ENCODE data around the gene CCDC106.

Gene CCDC106

GRCh38 chr19:55656988-55657747, 9.2 kb downstream of the CCDC106 start:
- Histone ChIP-seq H3K4me1 (ENCODE audit: insufficient read depth, insufficient read length) (peaks cover 13% of the 10 kb centered on the region), H3K36me3 (ENCODE audit: insufficient read depth, insufficient read length, low read length) (peaks cover 67% of the 10 kb centered on the region), H3K9ac (ENCODE audit: insufficient read length, low read depth) (peak overlapping the region; percentile 98), H3K27me3 (ENCODE audit: insufficient read depth, insufficient read length) (no peaks in the 10 kb centered on the region), H3K9me3 (ENCODE audit: insufficient read depth, low read length) (no peaks in the 10 kb centered on the region), H3K4me3 (ENCODE audit: insufficient read length, low read depth) (peak overlapping the region; percentile 88)
- TF ChIP-seq ZNF274 (IDR thresholded peaks at IDR 0.05; ENCODE audit: low read depth, low read length) (no peak), SUZ12 (IDR thresholded peaks at IDR 0.05; ENCODE audit: extremely low read depth, insufficient read depth, insufficient read length) (no peak), YY1 (IDR thresholded peaks at IDR 0.05; ENCODE audit: insufficient read depth, insufficient read length) (no peak)
- DNase-seq (ENCODE audit: low read depth, low spot score): no peak

- no peak for TF ChIP-seq SUZ12 (IDR thresholded peaks at IDR 0.05; ENCODE audit: extremely low read depth, insufficient read depth, insufficient read length)
- no peak for TF ChIP-seq YY1 (IDR thresholded peaks at IDR 0.05; ENCODE audit: insufficient read depth, insufficient read length)
- TF ChIP-seq ZNF274 (IDR thresholded peaks at IDR 0.05; ENCODE audit: low read depth, low read length): no peak
- H3K9ac ChIP-seq (ENCODE audit: insufficient read length, low read depth): peak overlapping the region; percentile 32
- no peak overlapping the region for H3K4me3 ChIP-seq (ENCODE audit: insufficient read length, low read depth)
- no peaks in the 10 kb centered on the region for H3K9me3 ChIP-seq (ENCODE audit: insufficient read depth, low read length)
- no peaks in the 10 kb centered on the region for H3K27me3 ChIP-seq (ENCODE audit: insufficient read depth, insufficient read length)
- peaks cover 81% of the 10 kb centered on the region for H3K36me3 ChIP-seq (ENCODE audit: insufficient read depth, insufficient read length, low read length)
- peaks cover 13% of the 10 kb centered on the region for H3K4me1 ChIP-seq (ENCODE audit: insufficient read depth, insufficient read length)
- no peak for DNase-seq (ENCODE audit: low read depth, low spot score)
Observed at GRCh38 chr19:55658846-55659459, 10.9 kb downstream of the CCDC106 start.

- Histone ChIP-seq H3K27me3 (ENCODE audit: insufficient read depth, insufficient read length) (no peaks in the 10 kb centered on the region), H3K9ac (ENCODE audit: insufficient read length, low read depth) (peak overlapping the region; percentile 32), H3K4me3 (ENCODE audit: insufficient read length, low read depth) (no peak overlapping the region), H3K36me3 (ENCODE audit: insufficient read depth, insufficient read length, low read length) (peaks cover 88% of the 10 kb centered on the region), H3K9me3 (ENCODE audit: insufficient read depth, low read length) (no peaks in the 10 kb centered on the region), H3K4me1 (ENCODE audit: insufficient read depth, insufficient read length) (peaks cover 13% of the 10 kb centered on the region)
- TF ChIP-seq ZNF274 (IDR thresholded peaks at IDR 0.05; ENCODE audit: low read depth, low read length) (no peak), YY1 (IDR thresholded peaks at IDR 0.05; ENCODE audit: insufficient read depth, insufficient read length) (no peak), SUZ12 (IDR thresholded peaks at IDR 0.05; ENCODE audit: extremely low read depth, insufficient read depth, insufficient read length) (no peak)
- no peak for DNase-seq (ENCODE audit: low read depth, low spot score)
Observed at GRCh38 chr19:55659822-55660221, 11.8 kb downstream of the CCDC106 start.

- Histone ChIP-seq H3K4me1 (ENCODE audit: insufficient read depth, insufficient read length) (peaks cover 13% of the 10 kb centered on the region), H3K36me3 (ENCODE audit: insufficient read depth, insufficient read length, low read length) (peaks cover 91% of the 10 kb centered on the region), H3K4me3 (ENCODE audit: insufficient read length, low read depth) (no peak overlapping the region), H3K9me3 (ENCODE audit: insufficient read depth, low read length) (no peaks in the 10 kb centered on the region), H3K27me3 (ENCODE audit: insufficient read depth, insufficient read length) (no peaks in the 10 kb centered on the region), H3K9ac (ENCODE audit: insufficient read length, low read depth) (peak overlapping the region; percentile 32)
- no peak for DNase-seq (ENCODE audit: low read depth, low spot score)
- no peak for TF ChIP-seq ZNF274 (IDR thresholded peaks at IDR 0.05; ENCODE audit: low read depth, low read length)
- no peak for TF ChIP-seq SUZ12 (IDR thresholded peaks at IDR 0.05; ENCODE audit: extremely low read depth, insufficient read depth, insufficient read length)
- TF ChIP-seq YY1 (IDR thresholded peaks at IDR 0.05; ENCODE audit: insufficient read depth, insufficient read length): no peak
Observed at GRCh38 chr19:55660404-55660803, 12.4 kb downstream of the CCDC106 start.

GRCh38 chr19:55660991-55661390, 13.0 kb downstream of the CCDC106 start:
- no peak overlapping the region for H3K9ac ChIP-seq (ENCODE audit: insufficient read length, low read depth)
- TF ChIP-seq YY1 (IDR thresholded peaks at IDR 0.05; ENCODE audit: insufficient read depth, insufficient read length) (no peak), ZNF274 (IDR thresholded peaks at IDR 0.05; ENCODE audit: low read depth, low read length) (no peak), SUZ12 (IDR thresholded peaks at IDR 0.05; ENCODE audit: extremely low read depth, insufficient read depth, insufficient read length) (no peak)
- peaks cover 89% of the 10 kb centered on the region for H3K36me3 ChIP-seq (ENCODE audit: insufficient read depth, insufficient read length, low read length)

GRCh38 chr19:55661826-55662225, 13.8 kb downstream of the CCDC106 start:
- Histone ChIP-seq H3K4me3 (ENCODE audit: insufficient read length, low read depth) (no peak overlapping the region), H3K27me3 (ENCODE audit: insufficient read depth, insufficient read length) (no peaks in the 10 kb centered on the region), H3K9me3 (ENCODE audit: insufficient read depth, low read length) (no peaks in the 10 kb centered on the region), H3K9ac (ENCODE audit: insufficient read length, low read depth) (no peak overlapping the region), H3K36me3 (ENCODE audit: insufficient read depth, insufficient read length, low read length) (peaks cover 89% of the 10 kb centered on the region), H3K4me1 (ENCODE audit: insufficient read depth, insufficient read length) (peaks cover 16% of the 10 kb centered on the region)
- TF ChIP-seq YY1 (IDR thresholded peaks at IDR 0.05; ENCODE audit: insufficient read depth, insufficient read length) (no peak), SUZ12 (IDR thresholded peaks at IDR 0.05; ENCODE audit: extremely low read depth, insufficient read depth, insufficient read length) (no peak), ZNF274 (IDR thresholded peaks at IDR 0.05; ENCODE audit: low read depth, low read length) (no peak)
- DNase-seq (ENCODE audit: low read depth, low spot score): no peak

More at GRCh38 chr19:55660991-55661390, 13.0 kb downstream of the CCDC106 start:
- Histone ChIP-seq H3K9me3 (ENCODE audit: insufficient read depth, low read length) (no peaks in the 10 kb centered on the region), H3K4me3 (ENCODE audit: insufficient read length, low read depth) (no peak overlapping the region), H3K27me3 (ENCODE audit: insufficient read depth, insufficient read length) (no peaks in the 10 kb centered on the region), H3K4me1 (ENCODE audit: insufficient read depth, insufficient read length) (peaks cover 13% of the 10 kb centered on the region)
- no peak for DNase-seq (ENCODE audit: low read depth, low spot score)

- Histone ChIP-seq H3K9ac (ENCODE audit: insufficient read length, low read depth) (no peak overlapping the region), H3K4me1 (ENCODE audit: insufficient read depth, insufficient read length) (peaks cover 6% of the 10 kb centered on the region), H3K27me3 (ENCODE audit: insufficient read depth, insufficient read length) (no peaks in the 10 kb centered on the region), H3K4me3 (ENCODE audit: insufficient read length, low read depth) (no peak overlapping the region), H3K36me3 (ENCODE audit: insufficient read depth, insufficient read length, low read length) (peaks cover 89% of the 10 kb centered on the region), H3K9me3 (ENCODE audit: insufficient read depth, low read length) (no peaks in the 10 kb centered on the region)
- DNase-seq (ENCODE audit: low read depth, low spot score): no peak
- no peak for TF ChIP-seq SUZ12 (IDR thresholded peaks at IDR 0.05; ENCODE audit: extremely low read depth, insufficient read depth, insufficient read length)
- no peak for TF ChIP-seq YY1 (IDR thresholded peaks at IDR 0.05; ENCODE audit: insufficient read depth, insufficient read length)
- TF ChIP-seq ZNF274 (IDR thresholded peaks at IDR 0.05; ENCODE audit: low read depth, low read length): no peak
Observed at GRCh38 chr19:55663846-55664536, 16.0 kb downstream of the CCDC106 start.

All from NT2/D1 (cell line).